ENCODE data around the gene ZNF394.
"Not testable (repeated sequence)": the region's sequence is repeated elsewhere in the genome, so short reads cannot be mapped to it uniquely, and the experiment has no call there.

Gene ZNF394

DNA sequence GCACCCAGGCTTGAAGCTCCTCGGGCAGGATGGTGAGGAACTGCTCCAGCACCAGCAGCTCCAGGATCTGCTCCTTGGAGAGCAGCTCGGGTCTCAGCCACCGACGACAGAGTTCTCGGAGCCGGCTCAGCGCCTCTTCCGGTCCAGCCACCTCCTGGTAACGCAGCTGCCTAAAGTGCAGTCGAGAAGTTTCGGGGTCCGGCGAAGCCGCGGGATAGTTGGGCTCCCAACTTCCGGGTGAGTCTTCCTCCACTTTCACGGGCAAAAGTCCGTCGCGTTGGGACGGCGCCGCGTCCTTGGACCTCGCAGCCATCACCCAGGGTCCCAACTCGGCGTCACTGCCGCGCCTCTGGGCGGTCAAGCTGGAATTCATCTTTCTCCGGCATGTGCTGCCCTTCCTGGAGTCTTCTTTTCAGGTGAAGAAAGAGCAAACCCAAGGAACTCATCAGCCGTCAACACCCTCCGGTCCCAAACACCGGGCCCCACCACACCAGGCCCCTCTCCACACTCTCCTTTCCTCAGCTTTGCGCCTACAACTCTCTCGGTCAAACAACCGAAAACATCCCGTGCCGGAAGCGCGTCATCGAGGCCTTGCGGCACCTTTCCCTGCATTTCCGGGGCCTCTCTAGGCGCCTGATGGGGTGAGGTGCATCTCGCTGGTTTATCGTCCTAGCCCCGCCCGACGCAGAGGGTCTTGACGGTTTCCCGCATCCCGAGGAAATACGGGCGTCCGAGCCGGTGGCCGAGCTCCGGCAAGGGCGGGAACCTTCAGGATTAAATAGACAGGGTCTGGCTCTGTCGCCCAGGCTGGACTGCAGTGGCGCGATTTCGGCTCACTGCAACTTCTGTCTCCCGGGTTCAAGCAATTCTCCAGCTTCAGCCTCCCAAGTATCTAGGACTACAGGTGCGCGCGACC lies at the start of gene ZNF394:
TSS of gene ZNF394 (minus strand) at position 561 of the 916 bp plus-strand sequence. CDS start at position 373, 188 bp downstream.
- peak; percentile 91 for DNase-seq (ENCODE audit: low read depth)

DNA sequence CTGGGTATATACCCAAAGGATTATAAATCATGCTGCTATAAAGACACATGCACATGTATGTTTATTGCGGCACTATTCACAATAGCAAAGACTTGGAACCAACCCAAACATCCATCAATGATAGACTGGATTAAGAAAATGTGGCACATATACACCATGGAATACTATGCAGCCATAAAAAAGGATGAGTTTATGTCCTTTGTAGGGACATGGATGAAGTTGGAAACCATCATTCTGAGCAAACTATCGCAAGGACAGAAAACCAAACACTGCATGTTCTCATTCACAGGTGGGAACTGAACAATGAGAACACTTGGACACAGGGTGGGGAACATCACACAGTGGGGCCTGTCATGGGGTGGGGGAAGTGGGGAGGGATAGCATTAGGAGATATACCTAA lies 49.5 kb upstream of the ZNF394 start:
- not testable (repeated sequence) for DNase-seq (ENCODE audit: low read depth)

DNA sequence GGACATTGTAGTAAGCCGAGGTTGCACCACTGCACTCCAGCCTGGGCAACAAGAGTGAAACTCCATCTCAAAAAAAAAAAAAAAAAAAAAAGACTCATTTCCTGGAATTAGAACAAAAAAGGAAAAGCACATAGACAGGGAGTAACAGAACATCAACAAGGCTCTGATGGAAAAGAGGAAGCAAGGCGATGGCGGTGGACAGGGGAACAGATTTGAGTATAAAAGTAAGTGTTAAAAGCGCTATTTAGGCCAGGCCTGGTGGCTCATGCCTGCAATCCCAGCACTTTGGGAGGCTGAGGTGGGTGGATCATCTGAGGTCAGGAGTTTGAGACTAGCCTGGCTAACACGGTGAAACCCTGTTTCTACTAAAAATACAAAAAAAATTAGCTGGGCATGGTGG lies 45.2 kb upstream of the ZNF394 start:
- not testable (repeated sequence) for DNase-seq (ENCODE audit: low read depth)

DNA sequence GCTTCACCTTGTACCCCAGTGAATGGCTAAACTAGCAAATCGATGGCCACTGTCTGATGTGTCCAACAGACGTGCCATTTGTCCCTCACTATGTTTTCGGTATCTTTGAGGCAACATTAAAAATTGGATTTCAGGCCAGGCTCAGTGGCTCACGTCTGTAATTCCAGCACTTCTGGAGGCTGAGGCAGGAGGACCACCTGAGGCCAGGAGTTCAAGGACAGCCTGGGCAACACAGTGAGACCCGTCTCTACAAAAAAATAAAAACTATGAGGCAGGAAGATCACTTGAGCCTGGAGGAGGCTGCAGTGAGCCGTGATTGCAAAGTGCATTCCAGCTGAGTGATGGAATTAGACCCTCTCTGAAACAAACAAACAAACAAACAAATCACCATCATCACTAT lies 43.8 kb upstream of the ZNF394 start:
- DNase-seq (ENCODE audit: low read depth) = no peak

DNA sequence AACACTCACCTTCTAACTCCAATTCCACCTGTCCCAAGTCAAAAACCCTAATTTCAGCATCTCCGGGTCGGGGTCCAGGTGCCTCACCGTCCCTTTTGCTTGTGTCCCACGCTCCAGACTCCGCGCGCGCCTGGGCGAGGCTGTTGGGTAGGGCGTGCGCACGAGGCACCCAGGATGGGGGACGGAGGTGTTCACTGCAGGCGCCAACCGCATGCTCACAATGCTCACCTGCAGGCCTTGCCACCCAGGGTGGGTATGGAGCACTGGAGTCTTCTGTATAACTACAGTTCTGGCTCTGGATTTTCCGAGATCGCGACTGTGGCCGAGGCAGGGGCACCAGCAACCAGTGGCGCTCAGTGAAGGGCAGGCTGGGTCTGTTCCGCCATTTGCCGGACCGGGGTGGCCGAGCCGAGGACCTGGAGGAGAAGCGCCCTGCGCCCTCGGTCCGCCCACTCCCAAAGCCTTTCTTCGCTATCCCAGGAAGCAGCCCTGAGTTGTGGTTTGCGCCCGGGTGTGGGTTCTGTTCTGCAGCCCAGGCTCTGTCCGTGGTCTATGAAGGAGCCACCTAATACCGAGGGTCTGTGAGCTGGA lies 43.1 kb upstream of the ZNF394 start:
- DNase-seq (ENCODE audit: low read depth) = no peak

DNA sequence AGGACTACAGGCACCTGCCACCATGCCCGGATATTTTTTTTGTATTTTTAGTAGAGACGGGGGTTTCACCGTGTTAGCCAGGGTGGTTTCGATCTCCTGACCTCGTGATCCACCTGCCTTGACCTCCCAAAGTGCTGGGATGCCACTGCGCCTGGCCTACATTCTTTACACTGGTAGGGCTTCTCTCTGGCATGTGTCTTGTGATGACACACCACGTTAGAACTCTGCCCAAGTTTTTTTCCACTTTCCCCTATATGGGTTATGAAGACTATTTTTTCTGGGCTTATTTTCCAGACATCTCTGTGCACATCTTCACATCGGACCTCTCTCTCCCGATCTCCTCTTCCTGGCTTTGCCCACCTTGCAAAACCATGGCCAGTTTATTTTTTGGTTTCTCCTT lies 41.1 kb upstream of the ZNF394 start:
- peak; percentile 10 for DNase-seq (ENCODE audit: low read depth)

DNA sequence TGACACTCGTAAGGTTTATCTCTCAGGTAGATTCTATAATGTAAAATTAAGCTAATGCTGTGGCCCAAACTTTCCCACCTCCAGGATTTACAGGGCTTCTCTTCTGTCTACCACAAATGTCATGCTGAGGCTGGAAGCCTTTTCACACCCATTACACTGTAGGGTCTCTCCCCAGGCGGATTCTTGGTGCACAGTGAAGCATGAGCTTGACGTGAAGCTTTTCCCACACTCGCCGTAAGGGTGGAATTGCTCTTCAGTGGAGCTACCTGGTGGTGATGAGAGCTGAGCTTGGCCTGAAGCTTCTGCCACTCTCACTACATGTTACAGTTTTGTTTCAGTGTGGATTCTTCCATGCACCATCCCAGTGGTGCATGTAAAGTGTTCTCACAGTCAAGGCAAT lies 40.5 kb upstream of the ZNF394 start:
- no peak for DNase-seq (ENCODE audit: low read depth)

DNA sequence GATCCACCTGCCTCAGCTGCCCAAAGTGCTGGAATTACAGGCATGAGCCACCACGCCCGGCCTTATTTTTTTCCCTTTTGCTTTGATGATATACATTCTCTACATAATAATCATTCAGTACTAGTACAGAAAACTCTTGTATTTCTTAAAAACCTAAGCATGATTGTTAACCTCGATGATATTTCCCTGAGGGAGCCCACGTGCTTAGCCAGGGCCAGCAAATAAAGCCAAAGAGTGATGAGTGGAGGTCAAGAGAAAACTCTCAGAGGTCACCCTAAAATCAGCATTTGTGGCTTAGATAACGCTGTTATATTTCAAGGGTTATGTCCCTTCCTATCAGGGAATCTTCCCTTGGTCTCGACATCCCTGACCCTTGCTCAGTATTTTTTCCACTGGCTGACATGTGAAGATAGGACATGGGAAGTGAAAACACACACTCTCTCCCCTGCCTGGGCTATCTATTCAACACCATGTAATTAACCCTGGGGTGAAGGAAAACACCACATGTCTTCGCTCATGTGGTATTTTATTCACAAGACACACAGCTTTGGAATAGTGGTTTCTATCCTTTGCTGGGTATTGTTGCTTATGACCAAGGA lies 39.2 kb upstream of the ZNF394 start:
- DNase-seq (ENCODE audit: low read depth) = no peak

DNA sequence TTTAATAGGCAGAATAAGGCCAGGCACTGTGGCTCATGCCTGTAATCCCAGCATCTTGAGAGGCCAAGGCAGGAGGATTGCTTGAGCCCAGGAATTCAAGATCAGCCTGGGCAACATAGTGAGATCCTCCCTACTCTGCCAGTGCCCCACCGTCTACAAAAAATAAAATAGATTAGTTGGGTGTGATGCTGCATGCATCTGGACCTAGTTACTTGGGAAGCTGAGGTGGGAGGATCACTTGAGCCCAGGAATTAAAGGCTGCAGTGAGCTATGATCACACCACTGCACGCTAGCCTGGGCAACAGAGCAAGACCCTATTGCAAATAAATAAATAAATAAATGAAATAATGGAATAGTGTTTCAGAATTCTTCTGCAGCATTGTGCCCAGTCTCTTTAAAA lies 35.6 kb upstream of the ZNF394 start:
- DNase-seq (ENCODE audit: low read depth) = no peak

DNA sequence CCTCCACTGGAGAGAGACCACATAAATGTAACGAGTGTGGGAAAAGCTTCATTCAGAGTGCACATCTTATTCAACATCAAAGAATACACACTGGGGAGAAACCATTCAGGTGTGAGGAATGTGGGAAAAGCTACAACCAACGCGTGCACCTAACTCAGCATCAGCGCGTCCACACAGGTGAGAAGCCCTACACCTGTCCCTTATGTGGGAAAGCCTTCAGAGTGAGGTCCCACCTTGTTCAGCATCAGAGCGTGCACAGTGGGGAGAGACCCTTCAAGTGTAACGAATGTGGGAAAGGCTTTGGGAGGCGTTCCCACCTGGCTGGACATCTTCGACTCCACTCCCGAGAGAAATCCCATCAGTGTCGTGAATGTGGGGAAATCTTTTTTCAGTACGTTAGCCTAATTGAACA lies 31.3 kb upstream of the ZNF394 start:
- peak; percentile 3 for DNase-seq (ENCODE audit: low read depth)

DNA sequence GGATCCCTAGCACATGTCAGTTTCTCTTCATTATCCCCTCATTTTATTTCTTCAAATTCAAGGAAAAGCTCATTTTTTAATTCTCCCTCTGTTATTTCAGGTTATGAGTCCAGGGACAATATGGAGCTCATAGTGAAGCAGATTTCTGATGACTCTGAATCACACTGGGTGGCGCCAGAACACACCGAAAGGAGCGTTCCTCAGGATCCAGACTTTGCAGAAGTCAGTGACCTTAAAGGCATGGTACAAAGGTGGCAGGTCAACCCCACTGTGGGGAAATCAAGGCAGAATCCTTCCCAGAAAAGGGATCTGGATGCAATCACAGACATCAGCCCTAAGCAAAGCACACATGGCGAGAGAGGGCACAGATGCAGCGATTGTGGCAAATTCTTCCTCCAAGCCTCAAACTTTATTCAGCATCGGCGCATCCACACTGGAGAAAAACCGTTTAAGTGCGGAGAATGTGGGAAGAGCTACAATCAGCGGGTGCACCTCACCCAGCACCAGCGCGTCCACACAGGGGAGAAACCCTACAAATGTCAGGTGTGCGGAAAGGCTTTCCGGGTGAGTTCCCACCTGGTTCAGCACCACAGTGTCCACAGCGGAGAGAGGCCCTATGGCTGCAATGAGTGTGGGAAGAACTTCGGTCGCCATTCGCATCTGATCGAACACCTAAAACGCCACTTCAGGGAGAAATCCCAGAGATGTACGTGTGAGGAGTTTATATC lies 25.8 kb upstream of the ZNF394 start:
- DNase-seq (ENCODE audit: low read depth) = peak; percentile 19

DNA sequence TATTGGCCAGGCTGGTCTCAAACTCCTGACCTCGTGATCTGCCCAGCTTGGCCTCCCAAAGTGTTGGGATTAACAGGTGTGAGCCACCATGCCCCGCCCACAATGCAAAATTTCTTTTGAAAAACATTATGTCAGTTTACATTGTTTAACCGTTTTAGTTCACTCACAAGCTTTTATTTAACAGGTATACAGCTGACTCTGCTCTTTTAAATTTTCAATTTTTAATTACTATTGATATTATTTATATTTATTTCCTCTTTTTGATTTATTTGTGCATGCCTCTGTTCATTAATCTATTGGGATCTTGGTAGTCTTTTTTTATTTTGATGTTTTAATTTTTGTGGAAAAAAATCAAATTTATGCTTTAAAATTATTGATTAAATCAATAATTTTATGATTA lies 21.3 kb upstream of the ZNF394 start:
- no peak for DNase-seq (ENCODE audit: low read depth)

DNA sequence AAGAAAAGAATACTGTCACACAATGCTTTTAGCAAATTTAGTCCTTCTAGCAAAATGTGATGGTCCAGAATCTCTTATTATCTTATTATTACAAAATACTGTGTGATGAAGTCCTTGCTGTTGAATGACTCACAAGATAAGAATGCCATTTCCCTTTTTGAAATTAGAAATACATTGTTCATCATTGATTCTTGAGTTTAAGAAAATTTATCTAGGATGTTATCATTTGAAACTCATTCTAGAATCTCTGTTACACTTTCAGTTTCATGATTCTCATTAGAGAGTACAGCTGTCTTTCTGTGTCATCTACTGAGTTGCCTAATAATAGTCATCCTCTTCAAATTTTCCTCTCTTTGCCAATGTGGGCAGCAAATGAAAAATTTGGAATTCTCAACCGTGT lies 14.0 kb upstream of the ZNF394 start:
- peak; percentile 48 for DNase-seq (ENCODE audit: low read depth)

DNA sequence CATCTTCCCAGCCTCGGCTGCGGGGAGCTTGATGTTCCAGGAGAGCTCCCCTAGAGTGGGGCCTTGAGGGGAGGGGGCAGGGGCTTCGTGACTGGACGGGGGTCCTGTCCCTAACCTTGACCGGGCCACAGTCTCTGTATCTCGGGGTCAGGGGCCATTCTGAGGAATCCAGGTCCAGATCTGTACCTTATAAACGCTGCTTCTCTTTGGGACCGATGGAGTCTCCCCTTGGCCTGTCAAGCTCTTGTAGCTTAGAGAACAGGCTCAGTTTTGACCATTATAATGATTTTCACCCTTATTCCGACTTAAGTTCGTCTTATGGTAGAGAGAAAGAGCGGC lies 5.2 kb upstream of the ZNF394 start:
- no peak for DNase-seq (ENCODE audit: low read depth)

DNA sequence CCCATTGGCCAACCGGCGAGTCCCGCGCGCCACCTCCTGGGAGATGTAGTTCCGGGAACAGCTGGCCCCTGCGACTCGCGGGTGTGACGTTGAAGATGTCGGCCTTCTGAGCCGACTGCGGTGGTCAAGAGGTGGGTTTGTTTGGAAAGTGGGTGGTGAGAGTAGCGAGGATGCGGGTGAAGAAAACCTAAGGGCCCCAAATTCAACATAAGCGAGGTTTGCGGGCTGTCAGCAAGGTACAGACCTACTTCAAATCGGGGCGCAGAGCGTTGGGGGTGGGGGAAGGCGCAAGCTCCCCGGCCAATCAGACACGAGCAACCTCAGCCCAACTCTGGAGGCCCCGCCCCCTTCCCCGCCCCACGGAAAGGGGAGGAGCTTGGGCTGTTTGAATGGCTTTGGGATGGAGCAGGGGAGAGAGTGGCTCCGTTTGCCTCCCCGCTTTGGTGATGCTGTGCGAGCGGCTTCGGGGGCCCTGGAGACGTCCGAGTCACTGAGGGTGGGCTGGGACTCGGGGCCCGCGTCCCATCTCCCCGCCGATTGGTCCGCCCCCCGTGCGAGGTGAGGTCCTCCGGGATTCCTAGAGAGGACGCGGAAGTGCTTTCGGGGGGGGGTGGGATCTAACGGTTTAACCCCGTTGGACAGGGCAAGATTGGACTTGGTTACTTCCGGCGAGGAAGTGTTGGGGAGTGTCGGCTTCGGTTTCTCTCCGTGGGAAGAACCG lies 4.7 kb upstream of the ZNF394 start, which contains the start of gene ZKSCAN5:
TSS of gene ZKSCAN5 (plus strand) at position 60 of the 721 bp plus-strand sequence. CDS start 1,383 bp downstream, outside the sequence.
- DNase-seq (ENCODE audit: low read depth) = peak; percentile 97

DNA sequence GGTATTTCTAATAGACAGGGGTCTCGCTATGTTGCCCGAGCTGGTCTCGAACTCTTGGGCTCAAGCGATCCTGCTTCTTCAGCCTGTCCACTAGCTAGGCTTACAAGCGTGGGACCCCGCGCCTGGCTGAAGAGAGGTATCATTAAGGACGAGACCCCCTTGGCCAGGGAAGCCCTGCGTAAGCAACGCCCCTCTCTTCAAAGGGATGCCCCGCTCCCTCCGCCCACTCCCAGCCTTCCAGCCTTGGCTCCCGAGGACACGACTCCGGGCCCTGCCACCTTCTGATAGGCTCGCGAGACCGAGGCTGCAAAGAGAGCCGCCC lies 4.2 kb upstream of the ZNF394 start:
- DNase-seq (ENCODE audit: low read depth) = no peak

DNA sequence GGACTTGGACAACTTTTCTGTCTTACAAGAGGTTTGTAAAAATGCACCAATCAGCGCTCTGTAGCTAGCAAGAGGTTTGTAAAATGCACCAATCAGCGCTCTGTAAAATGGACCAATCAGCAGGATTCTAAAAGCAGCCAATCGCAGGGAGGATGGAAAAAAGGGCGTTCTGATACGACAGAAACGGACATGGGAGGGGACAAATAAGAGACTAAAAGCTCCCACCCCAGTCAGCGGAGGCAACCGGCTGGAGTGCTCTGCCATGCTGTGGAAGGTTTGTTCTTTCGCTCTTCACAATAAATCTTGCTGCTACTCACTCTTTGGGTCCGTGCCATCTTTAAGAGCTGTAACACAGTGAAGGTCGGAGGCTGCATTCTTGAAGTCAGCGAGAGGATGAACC lies 1.2 kb upstream of the ZNF394 start:
- DNase-seq (ENCODE audit: low read depth) = not testable (repeated sequence)

DNA sequence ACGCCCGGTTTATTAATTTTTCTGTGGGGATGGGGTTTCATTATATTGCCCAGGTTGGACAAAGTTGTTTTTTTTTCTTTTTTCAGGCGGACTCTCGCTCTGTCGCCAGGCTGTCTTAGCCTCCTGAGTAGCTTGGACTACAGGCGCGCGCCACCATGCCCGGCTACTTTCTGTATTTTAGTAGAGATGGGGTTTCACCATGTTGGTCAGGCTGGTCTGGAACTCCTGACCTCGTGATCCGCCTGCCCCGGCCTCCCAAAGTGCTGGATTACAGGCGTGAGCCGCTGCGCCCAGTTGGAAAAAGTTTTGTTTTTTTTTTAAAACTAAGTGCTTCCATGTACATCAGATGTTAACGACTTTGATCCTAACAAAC lies 542 bp upstream of the ZNF394 start:
- DNase-seq (ENCODE audit: low read depth) = no peak

DNA sequence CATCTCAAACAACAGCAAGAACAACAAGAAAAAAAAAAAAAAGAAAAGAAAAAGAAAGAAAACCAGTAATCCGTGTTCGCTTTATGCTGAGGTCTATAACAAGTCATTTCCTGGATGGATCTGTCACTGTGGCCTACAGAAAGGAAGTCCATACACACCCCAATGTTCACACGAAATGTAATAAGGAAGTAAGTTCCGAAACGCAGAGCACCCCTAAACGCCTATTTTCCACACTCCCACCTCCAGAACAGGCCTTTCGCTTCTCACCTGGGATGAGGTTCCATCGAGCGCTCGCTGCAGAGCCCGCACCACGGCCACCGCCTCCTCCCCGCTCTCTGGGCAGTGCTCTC lies 735 bp downstream of the ZNF394 start:
- DNase-seq (ENCODE audit: low read depth) = peak; percentile 24

DNA sequence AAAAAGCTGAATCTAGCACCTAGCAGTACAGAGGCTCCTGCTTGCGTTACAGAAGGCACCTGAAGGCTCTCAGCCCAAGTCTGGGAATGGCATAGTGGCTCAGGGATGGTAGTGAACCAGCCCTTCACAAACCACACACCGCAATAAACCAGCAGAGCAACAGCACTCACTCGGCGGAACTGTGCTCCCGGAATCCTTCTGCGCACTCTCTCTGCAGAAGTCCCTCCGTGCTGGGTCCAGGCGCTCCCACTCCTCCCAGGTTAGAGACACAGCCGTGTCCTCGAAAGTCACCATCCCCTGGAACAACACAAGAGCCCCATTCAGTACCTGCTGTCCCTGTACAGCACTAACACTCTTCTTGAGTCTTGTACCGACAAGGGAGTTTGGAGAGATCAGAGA lies 1.5 kb downstream of the ZNF394 start:
- DNase-seq (ENCODE audit: low read depth) = no peak

DNA sequence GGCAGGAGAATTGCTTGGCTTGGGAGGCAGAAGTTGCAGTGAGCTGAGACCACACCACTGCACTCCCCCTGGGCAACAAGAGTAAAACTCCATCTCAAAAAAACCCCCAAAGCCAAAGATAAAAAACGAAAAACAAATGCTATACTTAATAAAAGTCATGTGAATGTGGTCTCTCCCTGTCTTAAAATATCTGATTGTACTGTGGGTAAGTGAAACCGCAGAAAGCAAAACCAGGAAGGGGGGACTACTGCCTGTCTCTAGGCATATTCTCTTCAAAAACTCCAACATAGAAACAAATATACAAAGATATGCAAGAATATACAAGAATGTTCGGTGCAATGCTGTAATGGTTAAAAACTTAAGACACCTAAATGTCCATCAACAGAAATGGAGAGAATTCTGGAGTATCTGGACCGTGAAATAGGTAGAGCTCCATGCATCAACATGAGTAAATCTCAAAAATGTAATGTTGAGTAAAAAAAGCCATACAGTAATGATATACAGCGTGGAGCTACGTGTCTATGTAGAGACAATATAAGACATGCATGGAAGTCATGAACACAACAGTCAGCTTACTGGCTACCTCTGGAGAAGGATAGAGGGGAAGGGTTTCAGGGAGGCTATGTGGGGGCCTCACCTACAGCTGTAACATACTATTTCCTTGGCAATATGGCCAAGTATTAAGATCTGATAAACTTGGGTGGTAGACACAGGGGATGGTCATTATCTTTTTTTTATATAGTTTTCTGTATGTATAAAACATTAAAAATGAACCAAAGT lies 2.1 kb downstream of the ZNF394 start:
- no peak for DNase-seq (ENCODE audit: low read depth)

Data from EH (cell line).